Muscle layer of duodenum (tissue), 2 donors: ENCODE results near the gene KANSL1.

ENCODE experiments used
- H3K27ac ChIP-seq: one replicate; pipeline ENCODE4 v1.7.0; 2013; ENCODE audit warnings: mild to moderate bottlenecking, low read length
- H3K27me3 ChIP-seq: one replicate; pipeline ENCODE4 v1.7.0; 2013; ENCODE audit warnings: low read depth, mild to moderate bottlenecking, control low read depth, low read length
- H3K36me3 ChIP-seq, 2 donors: one replicate each; pipeline ENCODE4 v1.7.0; 2013; ENCODE audit warnings: low read length in 2 of 2, control low read depth in 1 of 2, mild to moderate bottlenecking in 1 of 2; ENCODE audit not compliant: insufficient read depth in 2 of 2, control insufficient read depth in 1 of 2
- H3K4me1 ChIP-seq, 2 donors: one replicate each; pipeline ENCODE4 v1.7.0; 2013; ENCODE audit warnings: low read length in 2 of 2, mild to moderate bottlenecking in 2 of 2, control low read depth in 1 of 2, moderate library complexity in 1 of 2; ENCODE audit not compliant: insufficient read depth in 2 of 2, control insufficient read depth in 1 of 2
- H3K4me3 ChIP-seq, 2 donors: one replicate each; pipeline ENCODE4 v1.7.0; 2013; ENCODE audit warnings: low read length in 2 of 2, low read depth in 1 of 2, mild to moderate bottlenecking in 1 of 2
- H3K9me3 ChIP-seq, 2 donors: one replicate each; pipeline ENCODE4 v1.7.0; 2013; ENCODE audit warnings: low read length in 2 of 2, control low read depth in 1 of 2, mild to moderate bottlenecking in 1 of 2; ENCODE audit not compliant: control insufficient read depth in 1 of 2
- donor health status: healthy.

KANSL1 gene

DNA sequence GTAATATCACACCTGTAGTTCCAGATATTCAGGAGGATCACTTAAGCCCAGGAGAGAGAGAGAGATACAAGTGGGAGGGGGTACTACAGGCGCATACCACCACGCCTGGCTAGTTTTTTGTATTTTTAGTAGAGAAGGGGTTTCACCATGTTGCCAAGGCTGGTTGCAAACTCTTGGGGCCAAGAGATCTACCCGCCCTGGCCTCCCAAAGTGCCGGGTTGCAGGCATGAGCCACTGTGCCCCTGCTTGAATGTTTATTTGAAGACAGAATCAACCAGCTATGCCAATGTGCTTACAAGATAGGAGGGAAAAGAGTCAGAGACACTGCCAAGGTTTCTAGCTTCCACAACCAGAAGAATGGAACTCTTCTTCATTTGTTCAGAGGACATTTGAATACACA lies 106.4 kb downstream of the KANSL1 start:
- Histone ChIP-seq H3K27ac (no peak overlapping the region), H3K4me1 (peaks cover 0 to 46% of the 10 kb centered on the region in 2 donors)

GRCh38 chr17:46085522-46085921 lies 107.7 kb downstream of the KANSL1 start:
- no peaks in the 10 kb centered on the region for H3K27me3 ChIP-seq
- no peak overlapping the region for H3K27ac ChIP-seq
- H3K9me3 ChIP-seq: no peaks in the 10 kb centered on the region
- H3K36me3 ChIP-seq: no peaks in the 10 kb centered on the region
- H3K4me3 ChIP-seq: no peak overlapping the region
- peaks cover 0 to 51% of the 10 kb centered on the region in 2 donors for H3K4me1 ChIP-seq

More for the DNA sequence above, 106.4 kb downstream of the KANSL1 start:
- Histone ChIP-seq H3K9me3 (no peaks in the 10 kb centered on the region), H3K4me3 (no peak overlapping the region), H3K36me3 (peaks cover 0 to 3% of the 10 kb centered on the region in 2 donors), H3K27me3 (no peaks in the 10 kb centered on the region)

GRCh38 chr17:46082257-46082656 lies 111.0 kb downstream of the KANSL1 start:
- no peaks in the 10 kb centered on the region for H3K27me3 ChIP-seq
- peaks cover 0 to 27% of the 10 kb centered on the region in 2 donors for H3K4me1 ChIP-seq
- no peaks in the 10 kb centered on the region for H3K9me3 ChIP-seq
- no peaks in the 10 kb centered on the region for H3K36me3 ChIP-seq
- no peak overlapping the region for H3K27ac ChIP-seq
- no peak overlapping the region for H3K4me3 ChIP-seq

GRCh38 chr17:46081018-46081320 lies 112.3 kb downstream of the KANSL1 start:
- H3K27ac ChIP-seq: no peak overlapping the region
- no peak overlapping the region for H3K4me3 ChIP-seq
- no peaks in the 10 kb centered on the region for H3K9me3 ChIP-seq
- H3K27me3 ChIP-seq: no peaks in the 10 kb centered on the region
- peaks cover 0 to 4% of the 10 kb centered on the region in 2 donors for H3K36me3 ChIP-seq
- peaks cover 0 to 27% of the 10 kb centered on the region in 2 donors for H3K4me1 ChIP-seq

- Histone ChIP-seq H3K27ac (no peak overlapping the region), H3K36me3 (peaks cover 0 to 4% of the 10 kb centered on the region in 2 donors), H3K4me3 (no peak overlapping the region), H3K9me3 (no peaks in the 10 kb centered on the region), H3K4me1 (peaks cover 0 to 27% of the 10 kb centered on the region in 2 donors), H3K27me3 (no peaks in the 10 kb centered on the region)
Measured at GRCh38 chr17:46080118-46081017, 112.9 kb downstream of the KANSL1 start.

GRCh38 chr17:46078675-46079074 lies 114.6 kb downstream of the KANSL1 start:
- Histone ChIP-seq H3K27ac (no peak overlapping the region), H3K9me3 (no peaks in the 10 kb centered on the region), H3K36me3 (peaks cover 0 to 4% of the 10 kb centered on the region in 2 donors), H3K4me3 (no peak overlapping the region), H3K27me3 (no peaks in the 10 kb centered on the region), H3K4me1 (peaks cover 0 to 26% of the 10 kb centered on the region in 2 donors)

GRCh38 chr17:46074540-46074939 lies 118.7 kb downstream of the KANSL1 start:
- H3K4me3 ChIP-seq: no peak overlapping the region
- H3K27ac ChIP-seq: no peak overlapping the region
- peaks cover 0 to 4% of the 10 kb centered on the region in 2 donors for H3K36me3 ChIP-seq
- peaks cover 0 to 24% of the 10 kb centered on the region in 2 donors for H3K4me1 ChIP-seq
- H3K27me3 ChIP-seq: no peaks in the 10 kb centered on the region
- no peaks in the 10 kb centered on the region for H3K9me3 ChIP-seq

DNA sequence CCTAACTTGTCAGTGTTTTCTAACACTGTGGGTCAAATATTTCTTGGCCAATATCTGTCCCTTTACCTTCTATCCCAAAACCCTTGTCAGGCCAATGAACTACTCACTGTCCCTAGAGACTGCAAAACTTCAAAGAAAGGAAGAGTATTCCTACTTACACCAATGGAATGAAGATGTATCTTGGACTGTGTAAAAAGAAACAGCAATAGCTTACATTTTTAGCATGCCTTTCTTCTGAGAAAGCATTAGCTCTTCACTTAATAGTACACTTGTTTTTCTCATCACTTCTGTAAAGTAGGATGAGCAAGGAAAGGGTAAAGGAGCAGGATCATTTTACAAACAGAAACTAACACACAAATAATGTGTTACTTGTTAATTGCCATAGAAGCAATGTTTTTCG lies 120.2 kb downstream of the KANSL1 start:
- H3K4me1 ChIP-seq: peaks cover 0 to 24% of the 10 kb centered on the region in 2 donors
- no peaks in the 10 kb centered on the region for H3K27me3 ChIP-seq
- H3K27ac ChIP-seq: no peak overlapping the region
- no peaks in the 10 kb centered on the region for H3K9me3 ChIP-seq
- no peak overlapping the region for H3K4me3 ChIP-seq
- H3K36me3 ChIP-seq: peaks cover 0 to 4% of the 10 kb centered on the region in 2 donors

- Histone ChIP-seq H3K27me3 (no peaks in the 10 kb centered on the region), H3K4me1 (peaks cover 0 to 26% of the 10 kb centered on the region in 2 donors), H3K9me3 (no peaks in the 10 kb centered on the region), H3K36me3 (peaks cover under 1 to 7% of the 10 kb centered on the region in 2 donors), H3K27ac (no peak overlapping the region), H3K4me3 (no peak overlapping the region)
Measured at GRCh38 chr17:46071796-46072195, 121.4 kb downstream of the KANSL1 start.

DNA sequence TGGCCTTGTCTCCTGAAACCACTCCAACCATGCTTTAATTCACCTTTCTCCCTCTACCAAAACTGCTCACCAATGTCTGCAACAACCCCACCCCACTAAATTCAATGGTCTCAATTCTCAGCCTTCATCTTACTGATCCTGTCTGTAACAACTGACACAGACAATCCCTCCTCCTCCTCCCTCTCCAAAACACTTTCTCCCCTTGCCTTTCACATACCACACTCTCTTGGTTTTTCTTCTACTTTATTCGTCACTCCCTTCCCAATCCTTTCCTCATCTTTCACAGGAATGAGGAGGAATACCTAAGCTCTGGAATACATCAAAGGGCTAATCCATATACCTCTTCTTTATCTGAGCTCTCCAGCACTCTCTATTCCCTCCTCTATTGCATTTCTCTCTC lies 128.8 kb downstream of the KANSL1 start:
- Histone ChIP-seq H3K4me3 (no peak overlapping the region), H3K9me3 (no peaks in the 10 kb centered on the region), H3K36me3 (peaks cover 21 to 32% of the 10 kb centered on the region in 2 donors), H3K27ac (no peak overlapping the region), H3K27me3 (no peaks in the 10 kb centered on the region), H3K4me1 (peaks cover 0 to 26% of the 10 kb centered on the region in 2 donors)

DNA sequence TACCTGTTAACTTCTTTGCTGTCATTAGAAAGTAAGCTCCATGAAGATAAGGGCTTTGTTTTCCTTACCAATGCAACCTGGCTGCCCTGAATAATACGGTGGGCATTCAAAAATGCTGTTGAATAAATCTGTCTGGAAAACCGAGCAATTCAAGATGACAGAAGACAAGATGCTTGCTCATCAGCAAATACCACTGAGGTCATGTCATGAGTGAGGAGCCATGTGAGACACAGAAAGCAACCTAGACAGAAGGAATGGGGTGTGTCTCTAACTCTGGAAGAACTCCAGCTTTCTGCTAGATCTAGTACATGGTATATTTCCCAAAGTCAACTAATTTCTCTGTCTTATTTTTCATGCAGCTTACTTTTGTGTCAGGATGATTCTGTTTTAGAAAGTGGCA lies 130.0 kb downstream of the KANSL1 start:
- Histone ChIP-seq H3K27ac (no peak overlapping the region), H3K4me3 (no peak overlapping the region), H3K36me3 (peaks cover 21 to 32% of the 10 kb centered on the region in 2 donors), H3K9me3 (no peaks in the 10 kb centered on the region), H3K4me1 (peaks cover 0 to 26% of the 10 kb centered on the region in 2 donors), H3K27me3 (no peaks in the 10 kb centered on the region)
